Natural killer cell treated with Interleukin-12 subunit alpha and Interleukin-12 subunit beta and Interleukin-15 and Interleukin-18, amount 100 ng/mL, for 72 hours (primary cell): ENCODE results near the gene ZDHHC5. TPM values are rescaled to one million over a fixed set of nuclear protein-coding genes. Genes with fewer than 3 reads are reported as not detected.
"Not testable (repeated sequence)": the region's sequence is repeated elsewhere in the genome, so short reads cannot be mapped to it uniquely, and the experiment has no call there.

ENCODE experiments used
- ATAC-seq, 2 donors: fragments of 150-1000 bp; cut with Tn5 transposase in 1 of 2; sonication (Bioruptor Pico), chemical (Tn5 transposase) in 1 of 2; 2 replicates each; pipeline ENCODE4 v1.10.0; 2021
- DNase-seq: peaks from one replicate; pipeline ENCODE4 v3.0.0; 2022; ENCODE audit warnings: low spot score
- H3K27ac Mint-ChIP-seq, 2 donors: 1 replicate in 1 of 2; 2 replicates in 1 of 2; pipeline ENCODE4 v1.8.0; 2022; ENCODE audit warnings: mixed read lengths in 2 of 2, mild to moderate bottlenecking in 1 of 2, moderate library complexity in 1 of 2
- H3K27me3 Mint-ChIP-seq, 2 donors: 1 replicate in 1 of 2; 2 replicates in 1 of 2; pipeline ENCODE4 v1.8.0; 2022; ENCODE audit warnings: mixed read lengths in 2 of 2
- H3K36me3 Mint-ChIP-seq: one replicate; pipeline ENCODE4 v1.8.0; 2022; ENCODE audit warnings: mixed read lengths
- H3K4me1 Mint-ChIP-seq, 2 donors: 1 replicate in 1 of 2; 2 replicates in 1 of 2; pipeline ENCODE4 v1.8.0; 2022; ENCODE audit warnings: low read depth in 2 of 2, mixed read lengths in 2 of 2, mild to moderate bottlenecking in 1 of 2
- H3K4me3 Mint-ChIP-seq: one replicate; pipeline ENCODE4 v1.8.0; 2022; ENCODE audit warnings: mixed read lengths
- H3K9me3 Mint-ChIP-seq: 2 replicates; pipeline ENCODE4 v1.8.0; 2022; ENCODE audit warnings: mixed read lengths
- total RNA-seq, 2 donors: library from RNA; stranded (reverse); gene quantifications; one replicate each; pipeline ENCODE4 v1.2.3, GENCODE V29; 2022

ZDHHC5 gene
- total RNA-seq, 2 donors from 2014 or later, result 66.2 to 91.9 TPM

GRCh38 chr11:57709802-57710367 lies 42.0 kb downstream of the ZDHHC5 start:
- H3K4me3 Mint-ChIP-seq, result peak overlapping the region; percentile 3
- ATAC-seq (no peak), DNase-seq (no peak)
- H3K27me3 Mint-ChIP-seq, result no peaks in the 10 kb centered on the region
- H3K36me3 Mint-ChIP-seq, result peaks cover 5% of the 10 kb centered on the region
- H3K9me3 Mint-ChIP-seq, result no peaks in the 10 kb centered on the region
- peak overlapping the region; percentile 33 to 56 for H3K27ac Mint-ChIP-seq
- peaks cover 34 to 41% of the 10 kb centered on the region in 2 donors for H3K4me1 Mint-ChIP-seq

DNA sequence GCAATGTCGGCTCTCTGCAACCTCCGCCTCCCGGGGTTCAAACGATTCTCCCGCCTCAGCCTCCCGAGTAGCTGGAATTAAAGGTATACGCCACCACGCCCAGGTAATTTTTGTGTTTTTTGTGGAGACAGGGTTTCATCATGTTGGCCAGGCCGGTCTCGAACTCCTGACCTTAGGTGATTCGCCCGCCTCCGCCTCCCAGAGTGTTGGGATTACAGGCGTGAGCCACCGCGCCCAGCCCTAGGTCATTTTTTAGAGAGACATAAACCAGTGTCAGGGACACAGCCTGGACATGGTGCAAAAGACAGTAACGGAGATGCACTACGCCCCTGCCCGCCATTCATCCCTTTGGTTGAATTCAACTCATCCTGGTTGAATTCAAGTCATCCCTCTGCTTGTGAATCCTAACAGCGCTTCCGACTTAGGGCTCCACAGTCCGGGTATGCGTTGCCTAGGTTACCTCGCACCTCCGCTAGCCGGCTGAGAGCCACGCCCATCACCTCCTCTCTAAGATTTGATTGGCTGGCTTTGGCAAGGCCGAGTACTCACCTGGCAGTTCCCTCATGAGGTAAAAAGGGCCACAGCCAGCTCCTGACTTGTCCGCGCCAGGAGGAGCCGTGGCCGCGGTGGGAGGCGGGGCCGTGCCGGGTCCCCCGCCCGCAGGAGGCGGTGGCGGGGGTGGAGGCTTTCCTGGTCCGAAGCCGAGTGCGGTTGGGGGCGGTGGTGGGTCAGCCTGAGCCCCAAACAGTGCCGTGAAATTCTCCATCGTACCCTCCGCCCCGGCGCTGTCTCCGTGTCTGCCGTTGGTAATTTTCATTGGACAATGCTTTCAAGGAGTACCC lies 43.7 kb downstream of the ZDHHC5 start, which contains the start of gene MED19:
Gene MED19, minus strand, starts transcription at position 802 of the 842 bp plus-strand sequence. Its CDS starts 36 bp downstream, at position 766.
- no peaks in the 10 kb centered on the region for H3K27me3 Mint-ChIP-seq
- H3K4me1 Mint-ChIP-seq, result peaks cover 34 to 41% of the 10 kb centered on the region in 2 donors
- H3K36me3 Mint-ChIP-seq, result peaks cover 4% of the 10 kb centered on the region
- no peaks in the 10 kb centered on the region for H3K9me3 Mint-ChIP-seq
- H3K4me3 Mint-ChIP-seq, result peak within 1 kb of the TSS; percentile 99
- H3K27ac Mint-ChIP-seq, result peak within 1 kb of the TSS; percentile 85 to 92
- DNase-seq (peak; percentile 88), ATAC-seq (peak; percentile 70 to 73)

DNA sequence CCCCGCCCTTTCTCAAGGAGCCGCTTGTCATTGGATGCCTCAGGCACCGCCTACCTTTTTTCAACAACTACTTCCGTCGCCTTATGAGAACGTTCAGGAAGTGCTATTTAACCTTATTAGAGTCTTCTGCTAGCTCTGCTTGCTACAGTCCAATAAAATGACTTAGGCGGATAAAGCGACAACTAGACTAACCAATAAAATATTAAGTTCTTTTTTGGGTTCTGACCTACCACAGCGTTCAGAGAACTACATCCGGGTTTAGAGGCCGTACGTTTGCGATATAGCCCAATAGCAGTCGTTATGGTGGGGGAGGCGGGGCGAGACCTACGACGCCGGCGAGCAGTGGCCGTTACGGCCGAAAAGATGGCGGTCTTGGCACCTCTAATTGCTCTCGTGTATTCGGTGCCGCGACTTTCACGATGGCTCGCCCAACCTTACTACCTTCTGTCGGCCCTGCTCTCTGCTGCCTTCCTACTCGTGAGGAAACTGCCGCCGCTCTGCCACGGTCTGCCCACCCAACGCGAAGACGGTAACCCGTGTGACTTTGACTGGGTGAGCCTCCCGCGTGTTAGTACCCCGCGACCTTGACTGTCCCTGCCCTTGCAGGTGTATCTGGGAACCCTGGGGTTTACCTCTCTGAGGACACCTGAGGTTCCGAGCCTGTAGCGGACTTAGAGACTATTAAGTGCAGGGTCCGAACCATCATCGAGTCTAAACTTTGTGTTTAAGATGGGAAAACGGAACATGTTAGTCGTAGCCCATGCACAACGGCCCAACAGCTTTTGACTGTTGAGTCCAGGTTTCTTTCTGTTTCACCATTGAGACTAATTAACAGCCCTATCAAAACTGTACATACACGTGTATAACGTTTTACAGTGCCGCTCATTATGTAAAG lies 44.6 kb downstream of the ZDHHC5 start, which contains the start of gene TMX2:
Gene TMX2, plus strand, starts transcription at position 338 of the 895 bp plus-strand sequence. Its CDS starts 26 bp downstream, at position 364.
- Mint-ChIP-seq H3K4me1 (peaks cover 34 to 41% of the 10 kb centered on the region in 2 donors), H3K27ac (peak within 1 kb of the TSS; percentile 85 to 92), H3K4me3 (peak within 1 kb of the TSS; percentile 99), H3K27me3 (no peaks in the 10 kb centered on the region), H3K9me3 (no peaks in the 10 kb centered on the region), H3K36me3 (peaks cover 4% of the 10 kb centered on the region)
- DNase-seq (peak; percentile 93), ATAC-seq (peak; percentile 95 to 97)

DNA sequence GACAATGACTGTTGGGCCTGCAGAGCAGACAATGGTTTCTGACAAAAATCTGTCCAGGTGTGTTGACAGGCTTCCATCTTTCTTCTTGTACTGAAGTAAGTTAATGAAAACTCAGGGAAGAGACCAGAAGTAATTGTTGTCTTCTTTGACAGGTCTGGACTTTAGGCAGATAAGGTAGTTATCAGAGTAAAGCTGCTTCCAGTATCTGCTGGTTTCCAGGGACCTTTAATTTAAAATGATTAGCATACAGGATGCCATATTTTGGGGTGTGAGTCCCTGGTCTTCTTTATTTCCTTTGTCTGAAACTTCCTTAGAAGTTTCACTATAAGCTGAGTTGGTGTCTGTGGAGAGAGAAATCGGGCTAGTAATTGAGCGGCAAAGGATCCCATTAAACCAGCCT lies 45.9 kb downstream of the ZDHHC5 start:
- ATAC-seq, result no peak
- Mint-ChIP-seq H3K9me3 (no peaks in the 10 kb centered on the region), H3K36me3 (peaks cover 4% of the 10 kb centered on the region), H3K4me3 (peak overlapping the region; percentile 99), H3K27me3 (no peaks in the 10 kb centered on the region), H3K27ac (peak overlapping the region; percentile 85 to 92), H3K4me1 (peaks cover 28 to 41% of the 10 kb centered on the region in 2 donors)
- DNase-seq, result no peak

- ATAC-seq, DNase-seq, H3K36me3 Mint-ChIP-seq, H3K4me3 Mint-ChIP-seq, H3K27ac Mint-ChIP-seq, H3K9me3 Mint-ChIP-seq, H3K27me3 Mint-ChIP-seq: not testable (repeated sequence)
- H3K4me1 Mint-ChIP-seq, result peaks cover 14 to 17% of the 10 kb centered on the region in 2 donors
Observed at GRCh38 chr11:57716726-57717125, 48.8 kb downstream of the ZDHHC5 start.

GRCh38 chr11:57727185-57727584 lies 59.3 kb downstream of the ZDHHC5 start:
- Mint-ChIP-seq H3K27ac (peak overlapping the region in 1 of 2 donors; percentile 2), H3K4me3 (no peak overlapping the region), H3K9me3 (no peaks in the 10 kb centered on the region), H3K36me3 (no peaks in the 10 kb centered on the region), H3K4me1 (peaks cover 0 to 3% of the 10 kb centered on the region in 2 donors), H3K27me3 (no peaks in the 10 kb centered on the region)
- DNase-seq (no peak), ATAC-seq (no peak)

DNA sequence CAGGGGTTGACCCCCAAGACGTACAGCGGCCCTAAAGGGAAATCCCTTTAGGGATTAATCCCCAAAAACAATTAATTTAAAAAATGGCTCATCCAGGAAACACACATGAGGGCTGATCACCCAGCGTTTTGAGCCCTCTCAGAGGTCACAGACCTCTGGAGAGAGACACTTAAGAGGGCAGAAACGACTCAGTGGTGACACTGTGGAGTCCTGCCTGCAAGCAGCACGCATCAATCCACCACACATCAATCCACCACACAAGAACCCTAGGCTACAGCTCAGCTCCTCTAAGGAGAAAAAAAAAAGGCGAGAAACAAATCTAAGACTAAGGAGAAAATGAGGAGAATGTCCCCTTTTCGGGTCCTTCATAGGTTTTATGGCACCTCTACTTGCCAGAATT lies 60.9 kb downstream of the ZDHHC5 start:
- no peak overlapping the region for H3K4me3 Mint-ChIP-seq
- H3K4me1 Mint-ChIP-seq, result peaks cover 0 to 3% of the 10 kb centered on the region in 2 donors
- ATAC-seq (no peak), DNase-seq (no peak)
- H3K27me3 Mint-ChIP-seq, result no peaks in the 10 kb centered on the region
- H3K9me3 Mint-ChIP-seq, result no peaks in the 10 kb centered on the region
- no peaks in the 10 kb centered on the region for H3K36me3 Mint-ChIP-seq
- H3K27ac Mint-ChIP-seq, result no peak overlapping the region

DNA sequence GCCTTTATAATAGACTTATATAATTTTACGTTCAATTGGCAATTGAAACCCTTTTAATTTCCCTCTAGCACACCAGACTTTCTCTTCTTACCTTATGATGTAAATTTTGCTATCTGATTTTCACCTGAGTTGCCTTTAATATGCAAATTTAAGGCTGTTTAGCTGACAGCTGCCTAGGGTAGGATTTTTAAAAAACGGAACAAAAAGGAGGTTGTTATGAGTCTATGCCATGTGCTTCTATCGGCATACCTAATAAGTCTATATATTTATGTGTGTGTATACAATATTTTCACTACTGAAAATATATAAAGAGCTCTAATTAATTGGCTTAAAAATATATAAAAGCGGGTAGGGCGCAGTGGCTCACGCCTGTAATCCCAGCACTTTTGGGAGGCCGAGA lies 61.6 kb downstream of the ZDHHC5 start:
- H3K27me3 Mint-ChIP-seq, result no peaks in the 10 kb centered on the region

GRCh38 chr11:57732661-57733060 lies 64.7 kb downstream of the ZDHHC5 start:
- ATAC-seq (no peak), DNase-seq (no peak)
- Mint-ChIP-seq H3K27me3 (no peaks in the 10 kb centered on the region), H3K9me3 (no peaks in the 10 kb centered on the region), H3K4me1 (peaks cover 0 to 3% of the 10 kb centered on the region in 2 donors), H3K36me3 (no peaks in the 10 kb centered on the region), H3K27ac (peak overlapping the region in 1 of 2 donors; percentile 45), H3K4me3 (no peak overlapping the region)

More for the DNA sequence above, 61.6 kb downstream of the ZDHHC5 start:
- Mint-ChIP-seq H3K4me1 (peaks cover 0 to 3% of the 10 kb centered on the region in 2 donors), H3K36me3 (no peaks in the 10 kb centered on the region), H3K4me3 (no peak overlapping the region), H3K9me3 (no peaks in the 10 kb centered on the region), H3K27ac (no peak overlapping the region)
- ATAC-seq (no peak), DNase-seq (no peak)

- Mint-ChIP-seq H3K9me3 (no peaks in the 10 kb centered on the region), H3K27ac (peak overlapping the region; percentile 8 to 43), H3K27me3 (no peaks in the 10 kb centered on the region), H3K36me3 (peaks cover 6% of the 10 kb centered on the region), H3K4me1 (peaks cover 1 to 3% of the 10 kb centered on the region in 2 donors), H3K4me3 (no peak overlapping the region)
- no peak for ATAC-seq
- DNase-seq, result no peak
Observed at GRCh38 chr11:57735619-57736298, 67.8 kb downstream of the ZDHHC5 start.

DNA sequence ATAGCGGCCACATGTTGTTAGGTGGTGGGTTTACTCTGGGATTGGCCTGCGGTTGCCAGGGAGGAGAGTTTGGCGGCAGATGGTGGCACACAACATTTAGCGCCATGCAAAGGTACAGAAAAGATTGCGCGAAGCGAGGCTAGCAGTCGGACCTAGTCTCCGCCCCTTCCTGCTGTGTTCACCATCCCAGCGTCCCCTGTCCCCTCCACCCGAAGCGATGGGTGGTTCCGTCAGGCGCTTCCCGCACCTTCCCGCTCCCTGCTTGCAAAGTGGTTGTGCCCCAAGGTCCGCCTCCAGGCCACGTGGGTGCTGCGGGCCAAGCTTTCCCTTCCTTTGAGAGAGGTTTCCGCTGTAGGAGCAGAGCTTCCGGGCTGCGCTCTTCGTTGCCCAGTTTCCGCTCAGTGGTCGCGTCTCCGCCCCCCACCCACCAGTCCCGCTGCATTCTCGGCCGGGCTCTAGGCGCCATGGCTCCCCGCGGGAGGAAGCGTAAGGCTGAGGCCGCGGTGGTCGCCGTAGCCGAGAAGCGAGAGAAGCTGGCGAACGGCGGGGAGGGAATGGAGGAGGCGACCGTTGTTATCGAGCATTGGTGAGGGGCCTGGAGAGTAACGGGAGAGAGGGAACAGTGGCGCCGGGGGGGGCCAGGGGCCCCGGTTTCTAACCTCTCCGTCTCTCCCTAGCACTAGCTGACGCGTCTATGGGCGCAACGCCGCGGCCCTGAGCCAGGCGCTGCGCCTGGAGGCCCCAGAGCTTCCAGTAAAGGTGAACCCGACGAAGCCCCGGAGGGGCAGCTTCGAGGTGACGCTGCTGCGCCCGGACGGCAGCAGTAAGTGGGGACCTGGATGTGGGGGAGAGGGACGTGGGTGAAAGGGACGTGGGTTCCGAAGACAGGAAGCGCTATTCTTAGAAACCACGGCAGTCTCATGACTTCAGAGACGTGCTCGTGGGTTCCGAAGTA lies 73.5 kb downstream of the ZDHHC5 start, which contains the start of gene SELENOH:
Gene SELENOH, plus strand, starts transcription at position 360 of the 955 bp plus-strand sequence. Its CDS starts 105 bp downstream, at position 465.
- DNase-seq (peak; percentile 98), ATAC-seq (peak; percentile 95 to 97)
- Mint-ChIP-seq H3K4me1 (peaks cover 15 to 22% of the 10 kb centered on the region in 2 donors), H3K27me3 (no peaks in the 10 kb centered on the region), H3K4me3 (peak within 1 kb of the TSS; percentile 93), H3K36me3 (peaks cover 16% of the 10 kb centered on the region), H3K27ac (peak within 1 kb of the TSS; percentile 93 to 98), H3K9me3 (no peaks in the 10 kb centered on the region)

DNA sequence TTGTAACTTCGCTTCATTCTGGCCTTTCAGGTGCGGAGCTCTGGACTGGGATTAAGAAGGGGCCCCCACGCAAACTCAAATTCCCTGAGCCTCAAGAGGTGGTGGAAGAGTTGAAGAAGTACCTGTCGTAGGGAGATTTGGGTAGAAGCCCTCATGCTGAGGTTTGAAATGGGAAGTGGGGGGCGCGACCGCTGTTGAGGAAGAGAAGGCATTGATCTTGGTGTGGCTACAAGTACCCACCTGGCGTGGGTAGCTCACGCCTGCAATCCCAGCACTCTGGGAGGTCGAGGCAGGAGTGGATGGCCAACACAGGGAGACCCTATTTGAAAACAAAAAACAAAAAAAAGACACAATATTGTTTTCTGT lies 74.2 kb downstream of the ZDHHC5 start:
- Mint-ChIP-seq H3K27ac (peak overlapping the region; percentile 93 to 98), H3K9me3 (no peaks in the 10 kb centered on the region), H3K27me3 (no peaks in the 10 kb centered on the region), H3K4me1 (peaks cover 15 to 22% of the 10 kb centered on the region in 2 donors), H3K4me3 (peak overlapping the region; percentile 93), H3K36me3 (peaks cover 16% of the 10 kb centered on the region)
- DNase-seq (no peak), ATAC-seq (no peak)
